ENCODE data around the gene SEMA3F. TPM values are rescaled to one million over a fixed set of nuclear protein-coding genes. Genes with fewer than 3 reads are reported as not detected.

SEMA3F gene
- total and polyA plus RNA-seq, 5 experiments from 2014 or later: not detected

Small RNA genes within 50 kb of the gene (microRNA-seq; reads per million reads assigned to microRNA genes)
- gene MIR566 (ENCODE audit: borderline microRNAs expressed) (not detected), gene MIR5787 (ENCODE audit: borderline microRNAs expressed) (not detected)

Other genes with a start within 250 kb of the SEMA3F start
- 10 to 100 TPM in 1 of 2 experiments, 1 to 10 TPM in 1; 9.0 to 10.1 TPM for gene MON1A, start 225.5 kb upstream of the SEMA3F start, total RNA-seq
- gene MON1A, start 225.5 kb upstream of the SEMA3F start, polyA plus RNA-seq: 10 to 100 TPM; 12.2 to 21.0 (median 13.7) TPM
- gene RBM6, start 215.2 kb upstream of the SEMA3F start, total RNA-seq: 100 to 1,000 TPM; 189 to 197 TPM
- 10 to 100 TPM; 29.9 to 46.5 (median 31.7) TPM for gene RBM6, start 215.2 kb upstream of the SEMA3F start, polyA plus RNA-seq
- 100 to 1,000 TPM; 387 to 402 TPM for gene RBM5, start 66.4 kb upstream of the SEMA3F start, total RNA-seq
- gene RBM5, start 66.4 kb upstream of the SEMA3F start, polyA plus RNA-seq: 10 to 100 TPM; 19.7 to 46.1 (median 35.0) TPM
- gene GNAT1, start 36.3 kb downstream of the SEMA3F start, total RNA-seq: not detected
- gene GNAT1, start 36.3 kb downstream of the SEMA3F start, polyA plus RNA-seq: not detected
- not detected for gene SLC38A3, start 49.9 kb downstream of the SEMA3F start, total RNA-seq
- not detected for gene SLC38A3, start 49.9 kb downstream of the SEMA3F start, polyA plus RNA-seq
- 100 to 1,000 TPM; 253 to 258 TPM for gene GNAI2, start 80.9 kb downstream of the SEMA3F start, total RNA-seq
- gene GNAI2, start 80.9 kb downstream of the SEMA3F start, polyA plus RNA-seq: 100 to 1,000 TPM; 405 to 534 (median 417) TPM
- 1 to 10 TPM; 1.0 to 1.1 TPM for gene SEMA3B, start 113.8 kb downstream of the SEMA3F start, total RNA-seq
- under 1 TPM in 1 of 3 donors, not detected in 2; 0.09 TPM for gene SEMA3B, start 113.8 kb downstream of the SEMA3F start, polyA plus RNA-seq
- not detected for gene LSMEM2, start 123.8 kb downstream of the SEMA3F start, total RNA-seq
- gene LSMEM2, start 123.8 kb downstream of the SEMA3F start, polyA plus RNA-seq: under 1 TPM in 2 of 3 donors, not detected in 1; 0.15 to 0.21 TPM
- 10 to 100 TPM; 68.9 TPM for gene IFRD2, start 137.1 kb downstream of the SEMA3F start, total RNA-seq
- gene IFRD2, start 137.1 kb downstream of the SEMA3F start, polyA plus RNA-seq: 10 to 100 TPM; 59.4 to 69.7 (median 60.7) TPM
- 1 to 10 TPM; 3.2 to 4.7 TPM for gene HYAL3, start 144.1 kb downstream of the SEMA3F start, total RNA-seq
- gene HYAL3, start 144.1 kb downstream of the SEMA3F start, polyA plus RNA-seq: 1 to 10 TPM; 2.5 to 3.8 (median 3.0) TPM
- 10 to 100 TPM; 33.8 to 36.8 TPM for gene NAA80, start 144.1 kb downstream of the SEMA3F start, total RNA-seq
- gene NAA80, start 144.1 kb downstream of the SEMA3F start, polyA plus RNA-seq: 10 to 100 TPM; 10.8 to 18.7 (median 17.4) TPM
- under 1 TPM; 0.16 to 0.39 TPM for gene HYAL1, start 148.2 kb downstream of the SEMA3F start, total RNA-seq
- gene HYAL1, start 148.2 kb downstream of the SEMA3F start, polyA plus RNA-seq: under 1 TPM in 2 of 3 donors, not detected in 1; 0.54 to 0.75 TPM
- 1 to 10 TPM; 2.0 to 2.5 TPM for gene HYAL2, start 167.4 kb downstream of the SEMA3F start, total RNA-seq
- 1 to 10 TPM; 1.8 to 6.1 (median 3.4) TPM for gene HYAL2, start 167.4 kb downstream of the SEMA3F start, polyA plus RNA-seq
- 10 to 100 TPM; 21.8 to 22.7 TPM for gene TUSC2, start 172.9 kb downstream of the SEMA3F start, total RNA-seq
- 10 to 100 TPM; 48.4 to 54.3 (median 53.7) TPM for gene TUSC2, start 172.9 kb downstream of the SEMA3F start, polyA plus RNA-seq
- 10 to 100 TPM; 67.3 to 70.8 TPM for gene RASSF1, start 185.5 kb downstream of the SEMA3F start, total RNA-seq
- gene RASSF1, start 185.5 kb downstream of the SEMA3F start, polyA plus RNA-seq: 10 to 100 TPM; 50.8 to 87.6 (median 68.1) TPM
- 1 to 10 TPM; 3.6 to 4.0 TPM for gene ZMYND10, start 190.4 kb downstream of the SEMA3F start, total RNA-seq
- gene ZMYND10, start 190.4 kb downstream of the SEMA3F start, polyA plus RNA-seq: not detected
- gene NPRL2, start 195.5 kb downstream of the SEMA3F start, total RNA-seq: 10 to 100 TPM; 52.8 to 63.8 TPM
- 10 to 100 TPM; 36.2 to 45.3 (median 36.4) TPM for gene NPRL2, start 195.5 kb downstream of the SEMA3F start, polyA plus RNA-seq
- gene CYB561D2, start 195.5 kb downstream of the SEMA3F start, total RNA-seq: 10 to 100 TPM; 29.7 to 34.5 TPM
- gene CYB561D2, start 195.5 kb downstream of the SEMA3F start, polyA plus RNA-seq: 10 to 100 TPM; 45.5 to 48.2 (median 47.7) TPM
- gene TMEM115, start 204.2 kb downstream of the SEMA3F start, total RNA-seq: 10 to 100 TPM; 28.7 to 29.8 TPM
- gene TMEM115, start 204.2 kb downstream of the SEMA3F start, polyA plus RNA-seq: 10 to 100 TPM; 15.2 to 29.2 (median 20.3) TPM

Data from naive thymus-derived CD8-positive, alpha-beta T cell (primary cell).